Central memory CD8-positive, alpha-beta T cell (primary cell): ENCODE results near the gene PDE4B.

ENCODE experiments used
- ATAC-seq: fragments of 150-1000 bp; cut with Tn5 transposase; replicated peaks from 2 replicates; pipeline ENCODE4 v1.10.0; 2022; ENCODE audit warnings: mild to moderate bottlenecking, moderate FRiP score, moderate number of reproducible peaks; ENCODE audit not compliant: poor library complexity, severe bottlenecking; ENCODE audit errors: extremely low read depth
- DNase-seq, 2 donors: peaks; one replicate each; pipeline ENCODE4 v3.0.0; 2021; ENCODE audit warnings: low spot score in 2 of 2
- H3K27ac Mint-ChIP-seq: one replicate; pipeline ENCODE4 v1.8.0; 2022; ENCODE audit warnings: low read depth, mild to moderate bottlenecking, moderate library complexity, mixed read lengths
- H3K27me3 Mint-ChIP-seq: one replicate; pipeline ENCODE4 v1.8.0; 2022; ENCODE audit warnings: mixed read lengths
- H3K36me3 Mint-ChIP-seq: one replicate; pipeline ENCODE4 v1.8.0; 2022; ENCODE audit warnings: mild to moderate bottlenecking, moderate library complexity, mixed read lengths; ENCODE audit not compliant: insufficient read depth
- H3K4me1 Mint-ChIP-seq: one replicate; pipeline ENCODE4 v1.8.0; 2022; ENCODE audit warnings: mixed read lengths
- H3K4me3 Mint-ChIP-seq: one replicate; pipeline ENCODE4 v1.8.0; 2022; ENCODE audit warnings: mild to moderate bottlenecking, moderate library complexity, mixed read lengths
- H3K9me3 Mint-ChIP-seq: one replicate; pipeline ENCODE4 v1.8.0; 2022; ENCODE audit warnings: mixed read lengths

The PDE4B gene

GRCh38 chr1:66214901-66215300 is 422.2 kb downstream of the PDE4B start:
- peak in 1 of 2 donors; percentile 17 for DNase-seq
- Mint-ChIP-seq H3K36me3 (no peaks in the 10 kb centered on the region), H3K4me3 (no peak overlapping the region), H3K27me3 (peaks cover 1% of the 10 kb centered on the region), H3K9me3 (no peaks in the 10 kb centered on the region), H3K4me1 (peaks cover 10% of the 10 kb centered on the region), H3K27ac (peak overlapping the region; percentile 7)
- peak; percentile 94 for ATAC-seq

DNA sequence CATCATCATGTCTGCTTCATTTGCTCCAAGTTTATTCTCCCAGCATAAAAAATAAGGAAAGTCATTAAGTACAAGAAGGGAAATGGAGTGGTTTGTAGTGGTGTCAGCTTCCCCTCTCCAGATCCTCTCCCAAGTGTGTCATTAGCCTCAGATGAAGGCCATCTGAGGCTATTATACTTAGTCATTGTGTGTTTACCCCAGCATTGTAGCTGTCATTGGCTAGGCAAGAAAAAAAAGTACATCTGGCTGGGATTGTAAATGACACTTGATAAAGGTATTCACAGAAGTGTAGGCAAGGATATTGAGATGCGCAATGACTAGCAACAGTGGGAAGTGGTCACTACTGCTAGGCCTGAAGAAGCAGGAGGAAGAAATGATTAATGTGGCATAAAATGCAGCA is 424.3 kb downstream of the PDE4B start:
- ATAC-seq (no peak), DNase-seq (no peak)
- H3K27ac Mint-ChIP-seq = no peak overlapping the region
- no peak overlapping the region for H3K4me3 Mint-ChIP-seq
- H3K36me3 Mint-ChIP-seq = no peaks in the 10 kb centered on the region
- no peaks in the 10 kb centered on the region for H3K27me3 Mint-ChIP-seq
- H3K4me1 Mint-ChIP-seq = peaks cover 10% of the 10 kb centered on the region
- no peaks in the 10 kb centered on the region for H3K9me3 Mint-ChIP-seq

DNA sequence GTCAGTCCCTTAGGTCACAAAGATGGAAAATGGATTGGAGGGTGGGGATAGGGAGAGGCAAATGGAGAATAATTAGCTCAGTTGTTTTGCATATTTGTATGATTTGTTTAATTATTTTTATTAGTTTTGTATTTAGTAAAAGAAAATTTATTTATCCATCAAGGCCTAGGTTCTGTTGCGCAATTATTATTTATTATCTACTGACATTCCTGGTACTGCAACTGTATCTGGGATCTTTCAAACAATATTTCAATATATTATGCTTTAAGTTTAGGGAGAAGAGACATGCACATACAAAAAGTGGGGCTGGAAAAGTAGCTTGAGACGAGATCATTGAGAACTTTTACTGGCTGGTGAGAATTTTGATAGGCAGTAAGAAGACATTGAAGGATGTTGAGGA is 424.9 kb downstream of the PDE4B start:
- H3K9me3 Mint-ChIP-seq = no peaks in the 10 kb centered on the region
- H3K36me3 Mint-ChIP-seq = no peaks in the 10 kb centered on the region
- no peaks in the 10 kb centered on the region for H3K27me3 Mint-ChIP-seq
- ATAC-seq = no peak
- no peak overlapping the region for H3K4me3 Mint-ChIP-seq
- no peak for DNase-seq
- H3K4me1 Mint-ChIP-seq = peaks cover 10% of the 10 kb centered on the region
- no peak overlapping the region for H3K27ac Mint-ChIP-seq

DNA sequence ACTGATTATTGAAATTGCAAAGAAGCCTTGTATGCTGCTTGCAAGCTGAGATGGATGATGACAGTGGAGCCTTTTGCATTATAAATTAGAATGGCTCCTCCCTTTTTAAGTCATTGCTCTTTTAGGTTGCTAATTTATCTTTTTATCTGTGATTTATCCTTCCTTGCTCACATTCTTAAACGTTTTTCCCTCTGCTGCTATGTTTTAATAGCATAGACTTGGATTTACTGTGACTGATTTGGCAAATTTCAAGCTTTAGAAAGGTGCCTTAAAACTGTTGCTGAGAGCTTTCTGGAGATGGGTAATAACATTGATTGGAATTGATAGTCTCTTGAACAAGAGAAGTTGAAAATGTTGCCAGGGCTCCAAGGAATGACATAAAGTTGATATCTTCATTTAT is 427.8 kb downstream of the PDE4B start:
- Mint-ChIP-seq H3K4me3 (no peak overlapping the region), H3K27me3 (no peaks in the 10 kb centered on the region), H3K9me3 (no peaks in the 10 kb centered on the region), H3K36me3 (no peaks in the 10 kb centered on the region), H3K4me1 (peaks cover under 1% of the 10 kb centered on the region), H3K27ac (no peak overlapping the region)
- ATAC-seq (no peak), DNase-seq (no peak)

DNA sequence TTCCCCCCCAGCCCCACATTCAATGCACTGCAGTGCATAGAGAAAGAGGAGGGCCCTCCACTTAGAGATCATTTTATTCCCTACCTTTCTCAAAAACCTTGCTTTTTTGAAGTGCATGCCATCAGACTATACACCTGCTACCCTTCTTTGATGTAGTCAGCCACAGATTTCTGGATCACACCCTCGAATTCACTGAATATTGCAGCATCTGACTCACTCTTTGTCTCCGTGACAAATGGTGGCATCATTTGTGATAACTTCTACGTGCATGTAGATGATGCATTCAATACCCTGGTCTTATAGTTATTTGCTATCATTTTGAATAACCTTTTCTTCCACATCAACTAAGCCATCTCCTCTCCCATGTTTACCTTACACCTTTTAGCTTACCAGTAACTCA is 431.0 kb downstream of the PDE4B start:
- no peaks in the 10 kb centered on the region for H3K27me3 Mint-ChIP-seq
- no peaks in the 10 kb centered on the region for H3K36me3 Mint-ChIP-seq
- DNase-seq (no peak), ATAC-seq (no peak)
- no peak overlapping the region for H3K4me3 Mint-ChIP-seq
- no peak overlapping the region for H3K27ac Mint-ChIP-seq
- H3K4me1 Mint-ChIP-seq = no peaks in the 10 kb centered on the region
- no peaks in the 10 kb centered on the region for H3K9me3 Mint-ChIP-seq

- Mint-ChIP-seq H3K36me3 (no peaks in the 10 kb centered on the region), H3K4me1 (no peaks in the 10 kb centered on the region), H3K9me3 (no peaks in the 10 kb centered on the region), H3K27me3 (no peaks in the 10 kb centered on the region), H3K27ac (no peak overlapping the region), H3K4me3 (no peak overlapping the region)
- no peak for ATAC-seq
- no peak for DNase-seq
These were observed 434.3 kb downstream of the PDE4B start for GRCh38 chr1:66226985-66227384.

GRCh38 chr1:66227966-66228365 is 435.3 kb downstream of the PDE4B start:
- H3K9me3 Mint-ChIP-seq = no peaks in the 10 kb centered on the region
- H3K36me3 Mint-ChIP-seq = no peaks in the 10 kb centered on the region
- DNase-seq (no peak), ATAC-seq (no peak)
- H3K27me3 Mint-ChIP-seq = no peaks in the 10 kb centered on the region
- H3K4me3 Mint-ChIP-seq = no peak overlapping the region
- no peaks in the 10 kb centered on the region for H3K4me1 Mint-ChIP-seq
- H3K27ac Mint-ChIP-seq = no peak overlapping the region

- H3K27me3 Mint-ChIP-seq = peaks cover 5% of the 10 kb centered on the region
- no peaks in the 10 kb centered on the region for H3K9me3 Mint-ChIP-seq
- no peak for DNase-seq
- H3K4me3 Mint-ChIP-seq = no peak overlapping the region
- H3K27ac Mint-ChIP-seq = no peak overlapping the region
- H3K4me1 Mint-ChIP-seq = no peaks in the 10 kb centered on the region
- H3K36me3 Mint-ChIP-seq = no peaks in the 10 kb centered on the region
- ATAC-seq = no peak
These were observed 438.5 kb downstream of the PDE4B start for GRCh38 chr1:66231217-66231616.

DNA sequence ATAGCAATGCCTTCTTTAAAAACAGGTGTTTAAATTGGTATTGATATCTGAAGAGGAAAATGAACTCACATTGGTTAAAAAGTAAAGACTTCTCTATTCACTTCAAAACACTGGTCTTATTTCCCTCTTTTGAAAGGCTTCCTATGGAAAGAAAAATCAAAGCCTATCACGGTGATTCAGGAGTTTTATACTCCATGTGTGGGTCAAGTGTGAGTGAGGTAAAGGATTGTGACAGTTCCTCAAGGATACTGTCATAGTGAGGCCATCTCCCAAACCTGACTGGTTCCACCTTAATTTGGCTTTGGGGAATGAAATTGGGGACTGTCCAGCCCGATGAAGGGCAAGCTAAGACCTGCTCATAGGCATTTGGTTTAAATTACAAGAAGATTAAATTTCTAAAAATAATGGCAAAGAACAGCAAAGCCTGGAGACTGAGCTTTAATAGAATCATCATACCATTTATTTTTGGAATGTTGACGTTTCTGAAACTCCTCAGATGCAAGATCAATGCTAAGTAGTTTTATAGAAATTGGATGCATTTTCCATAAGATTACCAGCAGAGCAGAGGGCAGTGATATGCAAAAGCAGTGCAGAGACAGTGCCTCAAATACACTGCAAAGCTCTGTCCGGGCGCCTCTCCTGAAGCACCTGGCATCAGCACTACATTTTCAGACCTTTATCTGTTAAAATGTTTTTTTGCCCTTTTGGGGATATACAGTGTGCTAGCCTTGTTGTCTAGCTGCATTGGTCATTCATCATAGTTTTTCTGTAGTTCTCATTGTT is 439.2 kb downstream of the PDE4B start:
- H3K9me3 Mint-ChIP-seq = no peaks in the 10 kb centered on the region
- H3K27ac Mint-ChIP-seq = no peak overlapping the region
- H3K4me1 Mint-ChIP-seq = no peaks in the 10 kb centered on the region
- no peak for ATAC-seq
- peaks cover 12% of the 10 kb centered on the region for H3K27me3 Mint-ChIP-seq
- no peaks in the 10 kb centered on the region for H3K36me3 Mint-ChIP-seq
- DNase-seq = no peak
- no peak overlapping the region for H3K4me3 Mint-ChIP-seq

DNA sequence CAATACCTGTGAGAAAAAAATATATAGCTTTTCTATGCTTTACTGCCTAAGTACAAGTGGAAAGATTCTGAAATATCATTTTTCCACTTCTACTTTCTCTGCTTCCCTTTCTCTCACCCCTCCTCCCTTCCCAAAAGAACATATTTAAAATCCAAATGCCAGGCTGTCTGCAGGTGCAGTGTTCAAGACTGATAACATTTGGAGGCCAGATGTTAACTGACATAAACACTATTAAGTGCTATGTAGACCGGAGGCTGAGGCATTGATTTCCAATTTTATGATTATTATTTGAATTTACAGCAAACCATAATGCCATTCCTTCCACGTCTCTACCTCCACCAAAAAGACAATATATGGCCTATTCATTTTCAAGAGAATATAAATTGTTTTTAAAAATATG is 444.3 kb downstream of the PDE4B start:
- Mint-ChIP-seq H3K36me3 (no peaks in the 10 kb centered on the region), H3K27me3 (peaks cover 30% of the 10 kb centered on the region), H3K4me3 (no peak overlapping the region), H3K4me1 (no peaks in the 10 kb centered on the region), H3K27ac (no peak overlapping the region), H3K9me3 (no peaks in the 10 kb centered on the region)
- no peak for DNase-seq
- no peak for ATAC-seq

DNA sequence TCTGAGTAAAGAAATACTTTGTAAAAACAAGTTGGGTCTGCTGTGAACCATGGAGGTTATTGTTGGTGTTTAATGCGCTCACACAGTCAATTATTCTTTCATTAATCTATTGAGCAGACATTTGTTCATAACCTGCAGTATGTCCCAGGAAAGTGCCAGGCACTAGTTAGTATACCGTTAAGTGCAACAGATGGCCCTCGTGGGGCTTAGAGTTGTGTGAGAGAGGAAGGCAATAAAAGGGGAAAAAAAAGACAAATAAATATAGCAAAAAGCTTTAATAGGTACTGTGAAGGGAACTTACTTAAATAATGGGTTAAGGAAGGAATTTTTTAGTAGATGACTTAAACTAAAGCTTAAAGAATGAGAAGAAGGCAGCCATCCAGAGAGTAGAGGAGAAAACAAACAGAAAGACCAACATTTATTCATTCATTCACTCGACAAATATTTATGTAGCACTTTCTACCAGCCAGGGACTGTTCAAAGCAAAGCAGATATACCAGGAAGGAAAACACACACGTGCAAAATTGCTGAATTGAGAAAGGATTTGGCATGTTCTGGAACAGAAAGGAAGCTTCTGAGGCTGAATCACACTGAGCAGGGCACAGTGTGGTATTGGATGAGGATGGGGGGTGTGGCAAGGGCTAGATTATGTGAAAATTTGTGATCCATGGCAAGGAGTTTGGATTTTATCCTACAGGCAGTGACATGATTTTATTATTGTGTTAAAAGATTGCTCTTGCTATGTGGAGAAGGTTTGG is 445.2 kb downstream of the PDE4B start:
- Mint-ChIP-seq H3K4me1 (no peaks in the 10 kb centered on the region), H3K36me3 (no peaks in the 10 kb centered on the region), H3K4me3 (no peak overlapping the region), H3K27me3 (peaks cover 30% of the 10 kb centered on the region), H3K9me3 (no peaks in the 10 kb centered on the region), H3K27ac (no peak overlapping the region)
- no peak for DNase-seq
- ATAC-seq = no peak

- Mint-ChIP-seq H3K27me3 (peaks cover 30% of the 10 kb centered on the region), H3K4me1 (no peaks in the 10 kb centered on the region), H3K36me3 (no peaks in the 10 kb centered on the region), H3K4me3 (no peak overlapping the region), H3K27ac (no peak overlapping the region), H3K9me3 (no peaks in the 10 kb centered on the region)
- DNase-seq (no peak), ATAC-seq (no peak)
These were observed 447.1 kb downstream of the PDE4B start for GRCh38 chr1:66239834-66240233.
